GM12892 (cell line): Measurements from ENCODE around the gene SSTR1.

ENCODE experiments used
- DNase-seq: peaks from one replicate; pipeline ENCODE4 v3.0.0; 2011; ENCODE audit not compliant: insufficient read length
- FAIRE-seq: peaks from 2 replicates; lab custom pipeline; 2011; peaks lifted over from hg19 to GRCh38; lab: Jason Lieb, UNC
- POLR2A ChIP-seq: IDR thresholded peaks from 2 replicates; pipeline ENCODE4 v1.6.1; 2011; ENCODE audit warnings: low read depth, low read length, control low read depth
- POLR2AphosphoS5 ChIP-seq: IDR thresholded peaks from 2 replicates; pipeline ENCODE4 v1.6.1; 2011; ENCODE audit warnings: low read depth, low read length, control low read depth
- TAF1 ChIP-seq: IDR thresholded peaks from 2 replicates; pipeline ENCODE4 v1.6.1; 2011; ENCODE audit warnings: low read depth, mild to moderate bottlenecking, control low read depth, low read length, borderline replicate concordance

The SSTR1 gene

DNA sequence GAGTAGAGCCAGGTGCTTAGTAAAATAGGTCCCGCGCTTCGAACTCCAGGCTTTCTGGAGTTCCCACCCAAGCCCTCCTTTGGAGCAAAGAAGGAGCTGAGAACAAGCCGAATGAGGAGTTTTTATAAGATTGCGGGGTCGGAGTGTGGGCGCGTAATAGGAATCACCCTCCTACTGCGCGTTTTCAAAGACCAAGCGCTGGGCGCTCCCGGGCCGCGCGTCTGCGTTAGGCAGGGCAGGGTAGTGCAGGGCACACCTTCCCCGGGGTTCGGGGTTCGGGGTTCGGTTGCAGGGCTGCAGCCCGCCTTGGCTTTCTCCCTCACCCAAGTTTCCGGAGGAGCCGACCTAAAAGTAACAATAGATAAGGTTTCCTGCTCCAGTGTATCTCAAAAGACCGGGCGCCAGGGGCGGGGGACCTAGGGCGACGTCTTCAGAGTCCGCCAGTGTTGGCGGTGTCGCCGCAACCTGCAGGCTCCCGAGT, 3.6 kb downstream of the SSTR1 start:
- FAIRE-seq, result no peak
- DNase-seq, result no peak
- no peak for TF ChIP-seq POLR2A
- TF ChIP-seq TAF1, result no peak
- no peak for TF ChIP-seq POLR2AphosphoS5

DNA sequence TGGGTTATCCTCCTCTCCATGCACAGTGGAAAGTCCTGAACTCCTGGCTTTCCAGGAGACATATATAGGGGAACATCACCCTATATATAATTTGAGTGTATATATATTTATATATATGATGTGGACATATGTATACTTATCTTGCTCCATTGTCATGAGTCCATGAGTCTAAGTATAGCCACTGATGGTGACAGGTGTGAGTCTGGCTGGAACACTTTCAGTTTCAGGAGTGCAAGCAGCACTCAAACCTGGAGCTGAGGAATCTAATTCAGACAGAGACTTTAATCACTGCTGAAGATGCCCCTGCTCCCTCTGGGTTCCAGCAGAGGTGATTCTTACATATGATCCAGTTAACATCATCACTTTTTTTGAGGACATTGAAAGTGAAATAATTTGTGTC, 4.4 kb downstream of the SSTR1 start:
- DNase-seq (no peak), FAIRE-seq (no peak)

DNA sequence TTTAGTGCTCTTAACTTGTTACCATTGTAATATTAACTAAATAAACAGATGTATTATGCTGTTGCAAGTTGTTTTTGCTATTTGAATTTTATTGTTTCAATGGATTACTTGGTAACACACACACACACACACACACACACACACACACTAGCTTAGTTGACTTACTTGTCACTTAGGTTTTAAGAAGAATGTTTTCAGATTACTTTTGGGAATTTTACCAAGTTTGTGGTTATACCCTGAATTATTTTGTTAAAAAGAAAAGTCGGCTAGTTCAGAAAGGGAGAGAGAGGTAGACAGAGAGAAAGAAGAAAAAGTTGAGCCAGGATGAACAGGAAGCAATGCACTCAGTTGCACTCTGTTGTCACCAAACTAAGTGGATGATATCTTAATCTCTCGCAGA, 5.3 kb downstream of the SSTR1 start:
- FAIRE-seq, result no peak
- DNase-seq, result no peak

More for the DNA sequence above, 4.4 kb downstream of the SSTR1 start:
- TF ChIP-seq POLR2A (no peak), POLR2AphosphoS5 (no peak), TAF1 (no peak)

DNA sequence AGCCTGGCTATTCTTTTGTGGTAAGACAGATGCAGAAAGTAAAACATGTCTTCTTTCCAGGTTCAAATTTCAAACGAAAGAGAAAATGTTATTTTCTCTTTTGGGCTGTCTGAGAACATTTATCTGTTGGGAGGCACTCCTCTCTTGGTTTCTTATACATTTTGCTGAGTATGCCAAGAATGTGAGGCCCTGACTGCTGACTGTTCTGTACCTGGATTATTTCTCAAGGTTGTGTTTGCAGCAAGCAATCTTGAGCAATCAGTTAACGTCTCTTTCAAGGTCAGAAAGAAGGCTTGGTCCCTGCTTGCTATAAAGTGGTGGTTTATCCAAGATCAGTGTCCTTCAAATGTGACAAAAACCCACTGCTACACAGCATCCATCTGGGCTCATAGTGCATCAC, 9.8 kb downstream of the SSTR1 start:
- TF ChIP-seq TAF1 (no peak), POLR2AphosphoS5 (no peak), POLR2A (no peak)
- FAIRE-seq (no peak), DNase-seq (no peak)

More for the DNA sequence above, 5.3 kb downstream of the SSTR1 start:
- no peak for TF ChIP-seq POLR2AphosphoS5
- no peak for TF ChIP-seq TAF1
- no peak for TF ChIP-seq POLR2A

DNA sequence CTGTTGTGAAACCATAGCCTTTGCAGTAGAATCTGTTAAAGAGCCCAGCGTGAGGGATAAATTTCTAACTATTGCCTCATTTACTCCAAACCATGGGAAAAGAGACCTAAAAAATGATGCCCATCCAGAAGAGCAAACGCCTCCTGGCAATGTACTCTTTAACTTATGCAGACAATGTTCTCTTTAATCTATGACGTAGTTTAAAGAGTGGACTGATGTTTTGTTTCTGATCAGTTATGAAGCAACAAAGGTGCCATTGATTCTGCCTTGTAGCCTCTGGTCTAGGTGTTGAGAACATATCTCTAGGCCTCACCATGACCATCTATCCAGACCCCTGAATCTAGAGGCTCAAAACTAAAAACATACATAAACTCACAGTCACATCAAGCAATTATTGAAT, 13.4 kb downstream of the SSTR1 start:
- TF ChIP-seq POLR2A (no peak), TAF1 (no peak), POLR2AphosphoS5 (no peak)
- FAIRE-seq (no peak), DNase-seq (no peak)

DNA sequence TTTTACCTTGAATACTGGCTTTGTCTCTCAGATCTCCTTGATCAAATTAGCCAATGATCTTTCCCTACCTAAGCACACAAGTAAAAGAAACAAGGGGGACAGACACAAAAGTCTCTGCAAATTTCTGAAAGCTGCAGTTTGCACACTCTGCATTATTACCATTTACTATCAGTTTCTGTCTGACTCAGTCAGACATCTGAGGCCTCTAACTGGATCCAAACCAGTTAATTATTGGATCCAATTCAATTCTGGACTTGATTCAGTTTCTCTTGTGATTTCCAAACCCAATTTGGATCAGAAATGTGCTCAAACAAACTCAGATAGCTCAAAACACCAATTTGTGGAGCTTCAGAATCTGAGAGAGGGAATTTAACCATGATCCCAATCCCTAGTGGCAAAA, 16.6 kb downstream of the SSTR1 start:
- DNase-seq (no peak), FAIRE-seq (no peak)
- TF ChIP-seq POLR2AphosphoS5 (no peak), POLR2A (no peak), TAF1 (no peak)

DNA sequence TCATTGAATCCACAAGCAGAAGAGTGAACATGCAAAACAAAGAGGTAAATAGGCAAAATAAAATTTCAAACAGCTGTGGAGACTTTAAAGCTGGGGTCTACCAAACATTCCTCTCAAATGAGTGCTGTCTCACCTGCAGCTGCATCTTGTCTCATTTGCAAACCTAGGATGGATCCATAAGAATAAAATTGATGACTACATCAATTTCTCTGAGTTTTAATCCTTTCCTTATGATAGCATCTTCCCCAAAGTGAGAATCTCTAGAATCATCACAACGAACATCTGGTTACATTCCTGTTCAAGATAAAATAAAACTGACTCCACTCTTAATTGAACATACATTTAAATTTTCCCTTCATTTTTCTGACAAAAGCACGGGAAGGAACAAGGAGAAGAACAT, 18.2 kb downstream of the SSTR1 start:
- DNase-seq (no peak), FAIRE-seq (no peak)
- TF ChIP-seq POLR2AphosphoS5 (no peak), POLR2A (no peak), TAF1 (no peak)

DNA sequence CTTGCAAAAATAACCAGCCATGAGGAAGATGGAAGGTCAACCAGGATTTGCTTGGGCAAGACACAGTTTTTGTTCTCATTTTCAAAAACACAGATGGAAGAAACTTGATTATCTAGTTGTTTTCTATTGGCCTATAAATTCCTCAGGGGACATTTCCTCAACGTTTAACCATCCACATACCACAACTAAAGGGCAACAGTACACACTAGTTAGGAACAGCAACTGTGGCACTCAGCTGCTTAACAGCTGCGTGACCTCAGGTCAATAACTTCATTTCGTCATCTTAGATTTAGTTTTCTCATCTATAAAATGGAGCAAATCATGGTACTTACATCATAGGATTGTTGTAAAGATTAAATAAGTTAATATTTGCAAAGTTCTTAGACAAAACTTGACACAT, 18.7 kb downstream of the SSTR1 start:
- DNase-seq (no peak), FAIRE-seq (no peak)
- TF ChIP-seq TAF1, result no peak
- TF ChIP-seq POLR2AphosphoS5, result no peak
- TF ChIP-seq POLR2A, result no peak

DNA sequence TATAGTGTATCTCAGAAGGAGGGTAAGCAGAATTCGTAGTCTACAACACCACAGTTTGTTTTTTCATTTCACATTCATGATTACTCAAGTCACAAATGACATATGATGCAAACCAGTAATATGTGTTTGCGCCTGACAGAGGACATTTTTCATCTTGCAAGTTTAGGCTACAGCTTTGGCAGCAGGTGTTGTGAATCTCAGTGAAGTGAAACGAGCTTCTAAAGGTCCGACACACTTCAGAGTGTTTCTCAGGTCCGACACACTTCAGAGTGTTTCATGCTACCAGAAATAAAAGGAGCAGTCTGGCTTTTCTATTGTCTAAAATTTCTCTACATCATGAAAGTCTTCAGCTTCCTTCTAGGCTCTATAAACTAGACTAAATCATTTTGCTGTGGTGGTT, 25.5 kb downstream of the SSTR1 start:
- DNase-seq, result no peak
- TF ChIP-seq POLR2AphosphoS5, result no peak
- TF ChIP-seq TAF1, result no peak
- no peak for TF ChIP-seq POLR2A
- no peak for FAIRE-seq

DNA sequence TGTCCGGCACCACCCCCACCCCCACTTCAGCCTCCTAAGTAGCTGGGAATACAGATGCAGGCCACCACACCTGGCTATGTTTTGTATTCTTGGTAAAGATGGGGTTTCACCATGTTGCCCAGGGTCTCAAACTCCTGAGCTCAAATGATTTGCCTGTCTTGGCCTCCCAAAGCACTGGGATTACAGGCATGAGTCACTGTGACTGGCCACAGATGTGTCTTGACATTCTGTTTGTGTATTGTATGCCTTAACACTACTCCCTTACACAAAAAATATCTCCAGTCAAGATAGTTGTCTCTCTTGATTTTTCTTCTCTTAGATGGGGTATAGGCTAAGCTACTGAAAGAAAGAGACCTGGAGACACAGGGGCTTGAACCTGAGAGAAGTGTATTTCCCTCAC, 30.6 kb downstream of the SSTR1 start:
- DNase-seq, result no peak
- no peak for FAIRE-seq
- TF ChIP-seq TAF1 (no peak), POLR2AphosphoS5 (no peak), POLR2A (no peak)

DNA sequence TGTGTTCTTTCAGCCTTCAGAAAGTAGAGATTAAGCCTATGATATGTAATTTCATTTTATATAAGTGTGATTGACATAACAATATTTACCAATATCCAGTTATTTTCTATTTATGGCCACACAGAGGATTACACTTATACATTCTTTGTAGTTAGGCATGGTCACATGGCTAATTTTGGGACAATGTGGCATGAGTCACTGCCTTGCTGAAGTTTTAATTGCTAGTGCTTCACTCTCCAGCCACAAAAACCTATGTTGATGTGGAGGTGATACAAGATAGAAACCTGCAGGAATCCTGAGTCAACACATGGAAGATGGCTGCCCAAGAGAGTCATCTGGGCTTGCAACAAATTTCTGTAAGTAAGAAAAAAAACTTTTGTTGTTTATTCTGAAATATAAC, 31.2 kb downstream of the SSTR1 start:
- DNase-seq (no peak), FAIRE-seq (no peak)
- TF ChIP-seq TAF1 (no peak), POLR2AphosphoS5 (no peak), POLR2A (no peak)

DNA sequence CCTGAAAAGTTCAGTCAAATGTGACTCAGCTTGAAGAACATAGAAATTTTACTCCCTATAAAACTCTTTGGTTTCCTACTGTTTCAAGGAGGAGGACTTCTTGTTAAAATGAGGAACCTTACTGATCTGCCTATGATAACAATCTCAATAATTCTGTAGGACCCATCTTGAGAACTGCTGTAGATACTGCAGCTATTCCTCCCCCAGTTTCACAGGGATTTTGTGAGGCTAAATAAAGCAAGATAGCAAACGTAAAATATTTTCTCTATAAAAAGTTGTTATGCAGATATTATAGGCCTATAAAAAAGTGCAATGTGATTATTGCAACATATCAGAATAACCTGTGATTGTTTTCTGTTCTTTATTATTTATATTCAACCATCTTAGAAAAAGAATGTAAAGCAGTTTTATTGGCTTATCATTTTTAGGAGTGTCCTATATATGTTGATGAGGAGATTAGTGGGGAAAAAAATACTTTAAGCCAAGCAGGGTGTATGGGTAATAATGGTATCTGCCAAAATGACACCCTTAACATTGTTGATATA, 36.1 kb downstream of the SSTR1 start:
- no peak for FAIRE-seq
- DNase-seq, result no peak
- TF ChIP-seq POLR2AphosphoS5 (no peak), TAF1 (no peak), POLR2A (no peak)
